GM20000 (cell line): ENCODE data around the gene OR2W1.

Experiments used
- DNase-seq: peaks from one replicate; pipeline ENCODE4 v3.0.0; 2012; ENCODE audit warnings: low spot score
- TF ChIP-seq, protein P1 (sequence below): IDR thresholded peaks from 2 replicates; pipeline ENCODE4 v1.5.1; 2012; ENCODE audit warnings: mild to moderate bottlenecking, control low read depth; ENCODE audit errors: extremely low read depth, missing control alignments

The OR2W1 gene, protein sequence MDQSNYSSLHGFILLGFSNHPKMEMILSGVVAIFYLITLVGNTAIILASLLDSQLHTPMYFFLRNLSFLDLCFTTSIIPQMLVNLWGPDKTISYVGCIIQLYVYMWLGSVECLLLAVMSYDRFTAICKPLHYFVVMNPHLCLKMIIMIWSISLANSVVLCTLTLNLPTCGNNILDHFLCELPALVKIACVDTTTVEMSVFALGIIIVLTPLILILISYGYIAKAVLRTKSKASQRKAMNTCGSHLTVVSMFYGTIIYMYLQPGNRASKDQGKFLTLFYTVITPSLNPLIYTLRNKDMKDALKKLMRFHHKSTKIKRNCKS

DNA sequence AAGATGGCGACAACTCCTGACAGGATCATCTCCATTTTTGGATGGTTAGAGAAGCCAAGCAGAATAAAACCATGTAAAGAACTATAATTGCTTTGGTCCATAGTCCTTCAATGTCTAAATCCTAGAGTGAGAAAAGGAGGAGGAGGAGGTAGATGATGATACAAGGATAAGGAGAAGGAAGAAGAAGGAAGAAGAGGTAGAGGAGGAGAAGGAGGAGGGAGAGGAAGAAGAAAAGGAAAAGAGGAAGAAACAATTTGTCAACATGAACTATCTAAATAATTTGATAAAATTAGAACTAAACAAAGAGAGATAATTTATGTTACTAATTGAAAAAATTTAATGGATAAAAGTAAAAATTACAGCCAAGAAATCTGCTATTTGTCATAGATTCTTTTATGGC is at the start of gene OR2W1:
OR2W1 (minus strand) TSS at position 101 of the 400 bp plus-strand sequence; CDS start at position 101, 0 bp downstream.
- no peak for DNase-seq
- TF ChIP-seq, protein P1, sequence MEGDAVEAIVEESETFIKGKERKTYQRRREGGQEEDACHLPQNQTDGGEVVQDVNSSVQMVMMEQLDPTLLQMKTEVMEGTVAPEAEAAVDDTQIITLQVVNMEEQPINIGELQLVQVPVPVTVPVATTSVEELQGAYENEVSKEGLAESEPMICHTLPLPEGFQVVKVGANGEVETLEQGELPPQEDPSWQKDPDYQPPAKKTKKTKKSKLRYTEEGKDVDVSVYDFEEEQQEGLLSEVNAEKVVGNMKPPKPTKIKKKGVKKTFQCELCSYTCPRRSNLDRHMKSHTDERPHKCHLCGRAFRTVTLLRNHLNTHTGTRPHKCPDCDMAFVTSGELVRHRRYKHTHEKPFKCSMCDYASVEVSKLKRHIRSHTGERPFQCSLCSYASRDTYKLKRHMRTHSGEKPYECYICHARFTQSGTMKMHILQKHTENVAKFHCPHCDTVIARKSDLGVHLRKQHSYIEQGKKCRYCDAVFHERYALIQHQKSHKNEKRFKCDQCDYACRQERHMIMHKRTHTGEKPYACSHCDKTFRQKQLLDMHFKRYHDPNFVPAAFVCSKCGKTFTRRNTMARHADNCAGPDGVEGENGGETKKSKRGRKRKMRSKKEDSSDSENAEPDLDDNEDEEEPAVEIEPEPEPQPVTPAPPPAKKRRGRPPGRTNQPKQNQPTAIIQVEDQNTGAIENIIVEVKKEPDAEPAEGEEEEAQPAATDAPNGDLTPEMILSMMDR: no peak

DNA sequence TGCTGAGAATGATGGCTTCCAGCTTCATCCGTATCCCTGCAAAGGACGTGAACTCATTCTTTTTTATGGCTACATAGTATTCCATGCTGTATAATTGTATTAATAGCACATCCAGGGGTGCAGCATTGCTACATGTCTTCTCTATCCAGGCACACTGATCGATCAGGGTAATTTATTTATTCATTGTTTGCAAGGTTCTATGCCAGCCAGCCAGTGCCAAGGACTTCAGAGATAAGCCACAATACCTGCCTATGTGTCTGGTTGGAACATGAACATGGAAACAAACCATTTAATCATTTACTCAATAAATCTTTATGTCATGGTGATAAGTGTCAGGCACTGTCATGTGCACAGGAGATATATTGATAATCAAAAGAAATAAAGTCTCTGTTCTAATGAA is 48.0 kb upstream of the OR2W1 start:
- no peak for DNase-seq
- TF ChIP-seq, protein P1: no peak

DNA sequence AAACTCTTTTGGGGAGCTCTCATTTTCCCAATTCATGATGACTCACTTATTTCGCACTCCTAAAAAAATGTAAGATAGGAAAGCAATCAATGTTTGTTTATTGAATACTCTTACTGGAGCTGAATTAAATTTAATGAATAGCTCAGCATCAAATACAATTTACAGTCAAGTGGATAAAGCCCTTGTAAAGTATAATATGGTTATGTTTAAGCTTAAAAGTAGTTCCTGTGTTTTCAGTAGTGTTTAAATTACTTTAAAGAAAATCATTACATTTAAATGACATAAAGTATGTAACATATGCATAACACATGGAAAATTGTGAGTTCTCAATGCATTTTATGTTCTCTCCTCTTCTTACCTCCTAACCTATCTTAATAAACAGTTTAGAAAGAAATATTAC is 42.2 kb upstream of the OR2W1 start, which contains the start of gene OR2B3:
OR2B3 (minus strand) TSS at position 101 of the 400 bp plus-strand sequence; CDS start at position 36, 65 bp downstream.
- TF ChIP-seq, protein P1: no peak
- no peak for DNase-seq

DNA sequence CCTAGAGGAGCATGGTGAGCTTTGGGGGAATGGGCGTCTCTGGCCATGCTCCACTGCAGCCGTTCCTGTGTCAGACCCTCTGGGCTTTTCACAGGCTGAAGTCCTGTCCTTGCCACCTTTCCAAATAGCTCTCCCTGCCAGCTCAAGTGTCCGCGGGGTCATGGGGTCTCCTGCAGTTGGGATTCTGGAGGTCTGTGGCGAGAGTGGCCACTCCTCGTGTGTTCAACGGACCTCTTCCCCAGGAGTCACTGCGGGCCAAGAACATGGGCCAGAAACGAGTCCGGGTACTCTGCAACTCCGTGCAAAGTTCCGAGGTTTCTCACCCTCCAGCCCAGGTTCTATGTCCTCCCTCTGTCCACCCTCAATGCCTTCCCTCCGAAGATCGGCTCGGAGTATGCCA is 37.5 kb upstream of the OR2W1 start:
- no peak for DNase-seq
- TF ChIP-seq, protein P1: no peak

DNA sequence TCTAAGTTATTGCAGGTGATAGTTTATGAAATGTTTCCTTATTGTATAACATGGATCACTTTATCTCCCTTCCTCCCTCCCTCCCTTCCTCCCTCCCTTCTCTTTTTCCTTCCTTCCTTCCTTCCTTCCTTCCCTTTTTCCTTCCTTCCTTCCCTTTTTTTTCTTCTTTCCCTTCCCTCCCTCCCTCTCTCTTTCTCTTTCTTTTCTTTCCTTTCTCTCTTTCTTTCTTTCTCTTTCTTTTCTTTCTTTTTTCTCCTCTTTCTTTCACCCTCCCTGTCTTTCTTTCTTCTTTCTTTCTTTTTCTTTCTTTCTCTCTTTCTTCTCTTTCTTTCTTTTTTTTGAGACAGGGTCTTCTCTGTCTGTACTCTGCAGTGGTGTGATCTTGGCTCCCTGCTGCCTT is 36.3 kb upstream of the OR2W1 start:
- TF ChIP-seq, protein P1: no peak

DNA sequence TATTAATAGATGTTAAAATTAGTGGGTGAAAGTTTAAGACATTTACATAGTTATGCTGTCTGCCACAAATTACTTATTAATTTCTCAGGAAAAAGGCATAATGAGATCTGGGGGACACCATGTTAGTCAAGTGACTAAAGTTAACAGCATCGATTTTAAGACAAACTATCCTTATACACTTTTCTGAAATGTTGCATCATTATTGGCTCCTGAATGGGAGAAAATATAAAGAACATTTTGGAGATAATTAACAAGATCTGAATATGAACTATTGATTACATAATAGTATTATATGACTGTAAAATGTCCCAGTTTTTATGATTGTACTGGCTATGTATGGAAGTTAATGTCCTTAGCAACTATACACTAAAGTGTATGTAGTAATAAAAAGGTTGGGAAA is 34.2 kb upstream of the OR2W1 start:
- no peak for DNase-seq
- TF ChIP-seq, protein P1: no peak

More for the DNA sequence above, 36.3 kb upstream of the OR2W1 start:
- DNase-seq: no peak

DNA sequence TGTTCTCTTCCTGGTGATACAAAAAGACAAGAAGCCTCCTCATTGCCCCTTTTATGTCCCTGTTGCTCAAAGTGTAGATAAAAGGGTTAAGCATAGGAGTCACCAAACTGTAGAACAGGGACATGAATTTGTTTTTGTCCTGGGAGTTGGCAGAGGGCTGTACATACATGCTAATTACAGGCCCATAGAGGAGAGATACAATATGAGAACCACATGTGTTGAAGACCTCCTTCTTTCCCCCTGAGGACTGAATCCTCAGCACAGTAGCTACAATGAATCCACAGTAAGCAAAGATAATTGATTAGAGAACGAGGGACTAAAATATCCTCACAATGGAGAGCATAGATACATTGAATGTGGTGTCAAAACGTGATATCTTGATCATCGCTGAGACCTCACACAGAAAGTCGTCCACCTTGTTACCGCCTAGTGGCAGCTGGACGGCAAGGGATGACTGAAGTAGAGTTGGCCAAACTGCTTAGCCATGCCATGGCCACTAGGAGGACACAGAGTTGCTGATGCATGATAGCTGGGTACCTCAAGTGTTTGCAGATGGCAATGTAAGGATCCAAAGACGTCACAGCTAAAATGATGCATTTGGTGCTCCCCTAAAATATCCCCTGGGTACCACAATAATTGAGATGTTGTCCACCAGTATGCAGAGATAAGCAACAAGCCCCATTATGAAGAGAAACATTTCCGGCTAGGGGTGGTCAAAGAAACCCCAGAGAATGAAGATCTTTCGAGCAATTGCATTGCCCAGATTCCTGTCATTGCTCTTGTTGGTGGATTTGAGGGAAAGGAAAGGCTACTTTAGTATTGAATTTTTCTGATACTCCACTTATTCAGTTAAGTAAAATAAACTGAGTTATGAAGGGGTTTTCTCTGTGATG is 27.1 kb upstream of the OR2W1 start:
- peak; percentile 16 for DNase-seq
- TF ChIP-seq, protein P1: peak; percentile 10
